HepG2 (cell line): ENCODE measurements around the gene DDX10. TPM values are rescaled to one million over a fixed set of nuclear protein-coding genes. Genes with fewer than 3 reads are reported as not detected.

ENCODE experiments used
- ETV6 ChIP-seq: sonication (generic); formaldehyde crosslinking; conservative IDR thresholded peaks from 2 replicates; pipeline ENCODE4 v1.4.0; 2020; ENCODE audit warnings: missing genetic modification reagents
- GATA4 ChIP-seq: sonication (generic); IDR thresholded peaks from 2 replicates; pipeline ENCODE4 v1.6.1; 2016; ENCODE audit warnings: antibody characterized with exemption, low read depth, borderline replicate concordance
- HMGXB4 ChIP-seq, 2 experiments: sonication (generic) in 1 of 2; formaldehyde crosslinking in 1 of 2; IDR thresholded peaks; 2 replicates each; pipeline versions ENCODE4 v1.4.0 to v1.6.1; 2018 to 2020; ENCODE audit warnings: missing genetic modification reagents in 2 of 2, borderline replicate concordance in 1 of 2, low read depth in 1 of 2, mild to moderate bottlenecking in 1 of 2, missing biosample characterization in 1 of 2
- MLLT10 ChIP-seq: sonication (generic); formaldehyde crosslinking; IDR thresholded peaks from 2 replicates; pipeline ENCODE4 v1.4.0; 2020; ENCODE audit warnings: missing genetic modification reagents
- ZBTB46 ChIP-seq: sonication (generic); formaldehyde crosslinking; IDR thresholded peaks from 2 replicates; pipeline ENCODE4 v1.4.0; 2020; ENCODE audit warnings: mild to moderate bottlenecking, missing genetic modification reagents, borderline replicate concordance
- ZNF367 ChIP-seq: sonication (generic); formaldehyde crosslinking; IDR thresholded peaks from 2 replicates; pipeline ENCODE4 v1.4.0; 2020; ENCODE audit warnings: missing genetic modification reagents, borderline replicate concordance
- ZNF646 ChIP-seq: sonication (generic); formaldehyde crosslinking; IDR thresholded peaks from 2 replicates; pipeline ENCODE4 v1.9.0; 2021; ENCODE audit warnings: mild to moderate bottlenecking, missing genetic modification reagents
- ZNF784 ChIP-seq: sonication (generic); formaldehyde crosslinking; IDR thresholded peaks from 2 replicates; pipeline ENCODE4 v1.5.1; 2020; ENCODE audit warnings: missing genetic modification reagents, mild to moderate bottlenecking, borderline replicate concordance
- polyA plus RNA-seq, 8 experiments: library from polyadenylated mRNA; depleted of rRNA in 3 of 8; stranded (reverse) in 7 of 8; unstranded in 1 of 8; fragments of >200 nt; fragmentation: Illumina TruSeq in 4 of 8; extraction: Trizol in 4 of 8; gene quantifications; 2 replicates each; pipeline versions ENCODE4 v1.2.1 to v1.2.3, GENCODE V29; 2011 to 2016; ENCODE audit warnings: low read depth in 4 of 8, missing spikeins in 1 of 8, mixed read lengths in 1 of 8; ENCODE audit not compliant: insufficient read depth in 1 of 8
- total RNA-seq, 5 experiments: library from RNA; depleted of rRNA; stranded (reverse); fragments of >200 nt; fragmentation: Illumina TruSeq; extraction: Trizol; gene quantifications; 2 replicates each; pipeline ENCODE4 v1.2.3, GENCODE V29; 2016; ENCODE audit warnings: low read depth in 1 of 5

DDX10 gene
- total and polyA plus RNA-seq, 2 of the 13 experiments (the other 11 are each of a cell fraction or from before 2014, with no cell fraction given), result 17.0 to 32.0 TPM

- no peak for TF ChIP-seq ZBTB46 (CRISPR knock-in tag)
- TF ChIP-seq HMGXB4 (CRISPR knock-in tag; IDR thresholded peaks at IDR 0.05; ENCODE audit: borderline replicate concordance in 1 of 2, low read depth in 1 of 2), result no peak
- TF ChIP-seq ZNF646 (CRISPR knock-in tag), result no peak
- TF ChIP-seq ZNF784, result no peak
- no peak for TF ChIP-seq ETV6 (CRISPR knock-in tag)
- no peak for TF ChIP-seq MLLT10
- no peak for TF ChIP-seq ZNF367 (CRISPR knock-in tag)
- no peak for TF ChIP-seq GATA4
These were observed 237.2 kb downstream of the DDX10 start (continued) for GRCh38 chr11:108902027-108902469.
